ENCODE results near the gene CCDC15. TPM values are rescaled to one million over a fixed set of nuclear protein-coding genes. Genes with fewer than 3 reads are reported as not detected.

CCDC15 gene
- total RNA-seq, 1 experiment from 2014 or later = 2.8 TPM

DNA sequence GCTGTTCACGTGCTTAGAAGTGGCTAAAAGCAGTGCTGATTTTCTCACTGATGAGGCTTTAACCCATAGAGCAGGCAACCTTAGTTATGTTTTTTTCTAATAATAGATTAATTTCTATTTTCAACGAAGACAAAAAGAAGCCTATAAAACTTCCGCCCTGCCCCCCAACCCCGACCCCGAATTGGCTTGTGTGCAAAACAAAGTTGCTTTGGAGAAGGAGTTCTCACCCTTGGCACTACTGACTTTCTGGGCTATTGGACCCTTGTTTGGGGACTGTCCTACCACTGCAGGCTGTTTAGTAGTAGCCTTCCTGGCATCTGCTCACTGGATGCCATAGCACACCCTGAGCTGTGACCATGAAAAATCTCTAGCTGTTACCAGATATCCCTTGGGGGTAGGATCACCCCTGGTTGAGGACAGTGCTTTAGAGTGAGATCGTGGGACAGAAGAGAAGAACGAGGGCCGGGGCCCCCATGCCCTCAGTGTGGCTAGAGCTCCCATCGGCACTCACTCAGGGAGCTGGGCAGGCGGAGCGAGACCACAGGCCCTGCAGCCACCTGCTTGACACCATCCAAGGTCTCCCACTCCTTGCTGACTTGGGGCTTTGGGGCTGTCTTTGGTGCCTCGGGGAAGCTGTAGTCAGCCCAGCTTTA, 126.0 kb downstream of the CCDC15 start:
- Histone ChIP-seq H2AFZ (ENCODE audit: low read length) (no peak overlapping the region), H3K23ac (ENCODE audit: insufficient read length, low read depth, low read length) (no peak overlapping the region), H3T11ph (ENCODE audit: low read length) (no peak overlapping the region), H3K79me2 (ENCODE audit: insufficient read depth, low read length) (no peaks in the 10 kb centered on the region), H3K79me1 (ENCODE audit: insufficient read depth, low read depth, low read length, poor library complexity, severe bottlenecking) (no peaks in the 10 kb centered on the region), H3K4me1 (ENCODE audit: insufficient read depth, low read length) (no peaks in the 10 kb centered on the region), H3K14ac (ENCODE audit: insufficient read depth, low read length) (no peak overlapping the region; the same call in 1 of the 2 replicates), H2BK120ac (ENCODE audit: low read depth, low read length, poor library complexity, severe bottlenecking) (no peak overlapping the region), H3K9ac (ENCODE audit: extremely low read depth, insufficient read length, low read length) (no peak overlapping the region), H2BK20ac (ENCODE audit: low read depth, low read length, poor library complexity, severe bottlenecking) (no peak overlapping the region), H3K4me2 (ENCODE audit: insufficient read depth, insufficient read length, low read length) (no peak overlapping the region), H4K20me1 (ENCODE audit: control insufficient read depth, insufficient read depth, insufficient read length) (no peaks in the 10 kb centered on the region), H4K5ac (ENCODE audit: insufficient read length, low read depth, low read length) (no peak overlapping the region), H4K91ac (ENCODE audit: insufficient read length, low read depth, low read length) (no peak overlapping the region), H3K9me3 (ENCODE audit: control insufficient read depth, low read depth, low read length) (no peaks in the 10 kb centered on the region), H2BK5ac (ENCODE audit: insufficient read length, low read length) (no peak overlapping the region), H2BK15ac (ENCODE audit: low read depth, low read length) (no peak overlapping the region), H3K56ac (ENCODE audit: insufficient read length, low read depth, low read length) (no peak overlapping the region), H4K8ac (replicated peaks; ENCODE audit: insufficient read length, low read depth, low read length) (no peak overlapping the region), H3K27me3 (ENCODE audit: insufficient read depth, low read length) (no peaks in the 10 kb centered on the region), H2AK5ac (ENCODE audit: insufficient read length, low read length) (no peak overlapping the region), H2BK12ac (ENCODE audit: insufficient read length, low read depth, low read length) (no peak overlapping the region), H3K4ac (ENCODE audit: low read depth, low read length) (no peak overlapping the region), H3K27ac (ENCODE audit: insufficient read length, low read depth, low read length) (no peak overlapping the region), H3K23me2 (ENCODE audit: insufficient read length, low read depth, low read length, poor library complexity, severe bottlenecking) (no peaks in the 10 kb centered on the region), H3K18ac (ENCODE audit: insufficient read length, low read depth, low read length) (no peak overlapping the region)
- H3K36me3 Mint-ChIP-seq (ENCODE audit: insufficient read depth in 1 of 3, low read depth in 3 of 3) = no peaks in the 10 kb centered on the region
- no peak overlapping the region; a peak in 1 of 7 replicates for H3K27ac Mint-ChIP-seq
- H3K4me1 Mint-ChIP-seq = peaks cover 3 to 6% of the 10 kb centered on the region in 2 experiments
- peaks cover 12% of the 10 kb centered on the region for H3K27me3 Mint-ChIP-seq (ENCODE audit: low read depth)
- H3K9me3 Mint-ChIP-seq = no peaks in the 10 kb centered on the region
- H3K4me3 Mint-ChIP-seq = no peak overlapping the region
- WGBS (ENCODE audit: extremely low coverage, insufficient read length, low lambda C conversion rate) = no CpG with 5 or more reads among the region's 12 CpGs
- no peak for DNase-seq
- TF ChIP-seq, protein P1, sequence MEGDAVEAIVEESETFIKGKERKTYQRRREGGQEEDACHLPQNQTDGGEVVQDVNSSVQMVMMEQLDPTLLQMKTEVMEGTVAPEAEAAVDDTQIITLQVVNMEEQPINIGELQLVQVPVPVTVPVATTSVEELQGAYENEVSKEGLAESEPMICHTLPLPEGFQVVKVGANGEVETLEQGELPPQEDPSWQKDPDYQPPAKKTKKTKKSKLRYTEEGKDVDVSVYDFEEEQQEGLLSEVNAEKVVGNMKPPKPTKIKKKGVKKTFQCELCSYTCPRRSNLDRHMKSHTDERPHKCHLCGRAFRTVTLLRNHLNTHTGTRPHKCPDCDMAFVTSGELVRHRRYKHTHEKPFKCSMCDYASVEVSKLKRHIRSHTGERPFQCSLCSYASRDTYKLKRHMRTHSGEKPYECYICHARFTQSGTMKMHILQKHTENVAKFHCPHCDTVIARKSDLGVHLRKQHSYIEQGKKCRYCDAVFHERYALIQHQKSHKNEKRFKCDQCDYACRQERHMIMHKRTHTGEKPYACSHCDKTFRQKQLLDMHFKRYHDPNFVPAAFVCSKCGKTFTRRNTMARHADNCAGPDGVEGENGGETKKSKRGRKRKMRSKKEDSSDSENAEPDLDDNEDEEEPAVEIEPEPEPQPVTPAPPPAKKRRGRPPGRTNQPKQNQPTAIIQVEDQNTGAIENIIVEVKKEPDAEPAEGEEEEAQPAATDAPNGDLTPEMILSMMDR (conservative IDR thresholded peaks at IDR 0.05) = no peak
